Memory B cell (primary cell): ENCODE data around the gene DPP4.
"Not testable (repeated sequence)": the region's sequence is repeated elsewhere in the genome, so short reads cannot be mapped to it uniquely, and the experiment has no call there.

ENCODE experiments used
- ATAC-seq: fragments of 150-1000 bp; cut with Tn5 transposase; 2 replicates; pipeline ENCODE4 v1.10.0; 2021; ENCODE audit warnings: low read depth, mild to moderate bottlenecking, moderate library complexity
- DNase-seq, 2 donors: peaks; one replicate each; pipeline ENCODE4 v3.0.0; 2022; ENCODE audit warnings: low spot score in 2 of 2
- H3K27ac Mint-ChIP-seq: one replicate; pipeline ENCODE4 v1.8.0; 2022; ENCODE audit warnings: mild to moderate bottlenecking, moderate library complexity, mixed read lengths
- H3K27me3 Mint-ChIP-seq: one replicate; pipeline ENCODE4 v1.8.0; 2022; ENCODE audit warnings: mixed read lengths
- H3K36me3 Mint-ChIP-seq: one replicate; pipeline ENCODE4 v1.8.0; 2022; ENCODE audit warnings: mild to moderate bottlenecking, mixed read lengths
- H3K4me1 Mint-ChIP-seq: one replicate; pipeline ENCODE4 v1.8.0; 2022; ENCODE audit warnings: mixed read lengths
- H3K4me3 Mint-ChIP-seq: one replicate; pipeline ENCODE4 v1.8.0; 2022; ENCODE audit warnings: mild to moderate bottlenecking, moderate library complexity, mixed read lengths
- H3K9me3 Mint-ChIP-seq: one replicate; pipeline ENCODE4 v1.8.0; 2022; ENCODE audit warnings: mixed read lengths

Gene DPP4

DNA sequence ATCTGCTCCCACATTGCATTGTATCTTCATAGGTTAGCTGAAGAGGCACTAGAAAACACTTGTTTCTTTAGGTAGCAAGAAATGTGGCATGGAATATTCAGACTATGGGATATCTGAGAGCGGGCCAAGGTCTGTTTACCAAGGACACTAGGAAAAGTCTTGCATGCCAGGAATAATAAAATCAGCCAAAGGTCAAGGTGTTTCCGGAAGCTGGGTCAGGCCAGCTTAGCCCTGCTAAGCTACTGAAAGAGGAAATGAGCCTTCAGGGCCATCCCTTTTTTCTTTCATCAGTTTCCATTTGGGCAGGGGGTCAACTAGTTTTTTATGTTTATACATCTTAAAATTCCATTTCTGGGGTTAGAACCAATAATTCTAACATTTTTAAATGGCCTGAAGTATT is 101.1 kb downstream of the DPP4 start:
- no peak for ATAC-seq
- Mint-ChIP-seq H3K27me3 (peaks cover 6% of the 10 kb centered on the region), H3K27ac (no peak overlapping the region), H3K36me3 (no peaks in the 10 kb centered on the region), H3K9me3 (no peaks in the 10 kb centered on the region), H3K4me1 (no peaks in the 10 kb centered on the region), H3K4me3 (no peak overlapping the region)
- DNase-seq, result no peak

GRCh38 chr2:161972232-161972631 is 101.8 kb downstream of the DPP4 start:
- Mint-ChIP-seq H3K4me1 (no peaks in the 10 kb centered on the region), H3K27ac (no peak overlapping the region), H3K27me3 (peaks cover 5% of the 10 kb centered on the region), H3K9me3 (no peaks in the 10 kb centered on the region), H3K4me3 (no peak overlapping the region), H3K36me3 (no peaks in the 10 kb centered on the region)
- no peak for ATAC-seq
- no peak for DNase-seq

DNA sequence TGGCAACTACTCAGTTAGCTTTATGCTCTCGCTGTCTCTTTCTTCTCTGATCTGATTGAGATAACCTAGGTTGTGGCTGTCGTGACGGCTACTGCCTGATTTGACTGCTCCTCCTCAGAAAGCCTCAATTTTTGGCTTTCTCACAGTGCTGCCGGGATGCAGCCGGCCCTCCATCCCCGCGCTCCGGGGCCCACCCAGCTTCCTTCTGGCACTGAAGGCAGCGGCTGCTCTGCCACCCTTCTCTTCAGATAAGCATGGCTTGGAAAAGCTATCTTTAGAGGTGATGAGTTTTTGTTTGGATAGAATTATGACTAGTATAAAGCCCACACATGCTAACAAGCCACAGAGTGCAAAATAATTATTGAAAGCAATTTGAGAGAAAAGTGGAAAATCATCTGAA is 102.5 kb downstream of the DPP4 start:
- Mint-ChIP-seq H3K27me3 (peaks cover 4% of the 10 kb centered on the region), H3K4me3 (no peak overlapping the region), H3K27ac (no peak overlapping the region), H3K4me1 (no peaks in the 10 kb centered on the region), H3K36me3 (no peaks in the 10 kb centered on the region), H3K9me3 (no peaks in the 10 kb centered on the region)
- no peak for ATAC-seq
- DNase-seq, result no peak

DNA sequence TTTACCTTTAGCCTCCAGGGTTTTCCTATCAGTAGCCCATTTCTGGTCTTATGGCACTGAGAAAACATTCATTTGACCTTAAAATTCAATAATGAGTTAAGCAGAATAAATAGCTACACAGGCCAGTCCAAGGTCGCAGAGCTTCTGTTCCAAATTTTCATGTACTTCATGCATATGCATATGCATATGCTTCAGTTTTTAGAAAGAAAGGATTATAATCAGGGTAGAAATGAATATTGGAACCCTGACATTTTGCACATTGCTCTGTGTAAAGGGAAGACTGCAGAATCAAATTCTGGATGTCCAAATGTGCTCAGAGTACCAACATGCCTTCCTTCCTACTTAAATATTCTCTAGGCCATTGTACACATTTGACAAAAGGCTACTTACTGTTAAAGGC is 104.9 kb downstream of the DPP4 start:
- Mint-ChIP-seq H3K27me3 (peaks cover 2% of the 10 kb centered on the region), H3K27ac (no peak overlapping the region), H3K4me3 (no peak overlapping the region), H3K36me3 (no peaks in the 10 kb centered on the region), H3K9me3 (no peaks in the 10 kb centered on the region), H3K4me1 (no peaks in the 10 kb centered on the region)
- DNase-seq, result no peak
- ATAC-seq, result no peak

GRCh38 chr2:161965994-161966393 is 108.0 kb downstream of the DPP4 start:
- ATAC-seq (no peak), DNase-seq (no peak)
- Mint-ChIP-seq H3K4me1 (no peaks in the 10 kb centered on the region), H3K27me3 (no peaks in the 10 kb centered on the region), H3K36me3 (no peaks in the 10 kb centered on the region), H3K9me3 (no peaks in the 10 kb centered on the region), H3K4me3 (no peak overlapping the region), H3K27ac (no peak overlapping the region)

DNA sequence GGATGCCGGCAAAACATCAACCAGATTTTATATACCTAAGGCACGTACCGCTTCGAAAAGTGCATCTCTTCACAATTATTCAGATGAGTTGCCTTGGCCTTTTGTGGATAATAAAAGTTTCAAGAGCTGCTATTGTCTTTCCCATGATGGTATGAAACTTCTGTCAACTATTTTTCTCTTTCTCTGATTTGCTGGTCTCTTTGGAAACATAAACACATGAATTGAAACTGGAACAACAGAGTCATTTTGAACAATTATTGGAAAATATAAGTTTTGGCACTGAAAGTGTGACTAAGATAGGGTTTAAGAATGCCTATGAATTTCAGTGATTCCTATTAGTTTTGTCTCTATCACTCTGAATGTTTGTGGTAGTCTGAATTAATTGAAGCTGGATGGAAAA is 109.9 kb downstream of the DPP4 start:
- H3K4me1 Mint-ChIP-seq, result no peaks in the 10 kb centered on the region
- H3K9me3 Mint-ChIP-seq, result no peaks in the 10 kb centered on the region
- ATAC-seq (no peak), DNase-seq (no peak)
- no peak overlapping the region for H3K27ac Mint-ChIP-seq
- H3K4me3 Mint-ChIP-seq, result no peak overlapping the region
- no peaks in the 10 kb centered on the region for H3K36me3 Mint-ChIP-seq
- no peaks in the 10 kb centered on the region for H3K27me3 Mint-ChIP-seq

DNA sequence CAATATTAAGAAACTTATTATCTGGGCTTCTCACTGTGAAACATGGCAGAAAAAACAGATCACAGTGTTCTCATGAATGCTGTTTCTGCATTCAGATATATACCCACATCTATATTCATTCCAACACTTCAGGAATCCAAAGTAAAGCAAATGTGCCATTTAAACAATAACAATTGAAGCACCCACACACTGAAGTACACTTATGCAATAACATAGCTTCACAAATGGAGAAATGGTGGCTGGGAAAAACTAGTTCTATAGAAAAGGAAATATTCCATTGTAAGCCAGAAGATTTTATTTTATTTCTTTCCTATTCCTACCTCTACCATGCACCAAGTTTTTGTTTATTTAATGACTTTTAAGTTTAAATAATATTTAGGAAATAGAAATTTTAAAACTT is 111.9 kb downstream of the DPP4 start:
- ATAC-seq (no peak), DNase-seq (no peak)
- Mint-ChIP-seq H3K9me3 (no peaks in the 10 kb centered on the region), H3K27ac (no peak overlapping the region), H3K4me3 (no peak overlapping the region), H3K4me1 (no peaks in the 10 kb centered on the region), H3K36me3 (no peaks in the 10 kb centered on the region), H3K27me3 (no peaks in the 10 kb centered on the region)

DNA sequence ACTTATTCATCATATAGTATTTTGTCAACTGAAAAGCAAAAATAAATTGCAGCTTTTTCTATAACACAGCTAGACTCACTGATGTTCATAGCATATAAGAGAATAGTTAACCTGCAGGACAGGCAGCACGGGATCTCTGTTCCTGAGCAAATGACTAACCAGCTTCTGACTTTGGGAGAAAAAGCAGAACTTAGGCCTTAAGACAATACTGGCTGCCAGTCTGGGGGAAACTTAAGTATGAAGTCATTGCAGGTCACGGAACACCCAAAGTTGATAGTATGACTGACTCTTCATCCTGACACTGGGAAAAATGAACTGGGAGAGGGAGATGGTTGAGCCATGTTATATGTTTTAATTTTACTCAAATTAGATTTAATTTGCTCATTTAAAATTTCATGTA is 113.0 kb downstream of the DPP4 start:
- no peaks in the 10 kb centered on the region for H3K27me3 Mint-ChIP-seq
- H3K4me3 Mint-ChIP-seq, result no peak overlapping the region
- no peaks in the 10 kb centered on the region for H3K9me3 Mint-ChIP-seq
- DNase-seq (no peak), ATAC-seq (no peak)
- no peaks in the 10 kb centered on the region for H3K4me1 Mint-ChIP-seq
- no peak overlapping the region for H3K27ac Mint-ChIP-seq
- no peaks in the 10 kb centered on the region for H3K36me3 Mint-ChIP-seq

DNA sequence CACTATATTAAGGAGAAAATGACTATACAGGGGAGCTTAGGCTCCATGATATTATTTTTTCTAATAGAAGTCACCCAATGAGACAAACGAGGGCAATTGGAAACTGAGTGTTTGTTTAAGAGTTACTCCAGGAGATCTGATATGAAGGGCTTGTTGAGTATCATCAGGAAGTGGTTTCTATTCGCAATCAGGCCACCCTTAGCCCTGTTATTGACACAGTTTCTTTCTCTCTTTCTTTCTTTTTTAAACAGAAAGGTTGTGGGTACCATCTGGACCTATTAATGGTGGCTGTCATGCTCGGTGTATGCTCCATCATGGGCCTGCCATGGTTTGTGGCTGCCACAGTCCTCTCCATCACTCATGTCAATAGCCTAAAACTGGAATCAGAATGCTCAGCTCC is 117.3 kb downstream of the DPP4 start:
- ATAC-seq (no peak), DNase-seq (no peak)
- Mint-ChIP-seq H3K4me1 (no peaks in the 10 kb centered on the region), H3K27me3 (no peaks in the 10 kb centered on the region), H3K4me3 (no peak overlapping the region), H3K36me3 (no peaks in the 10 kb centered on the region), H3K9me3 (no peaks in the 10 kb centered on the region), H3K27ac (no peak overlapping the region)

DNA sequence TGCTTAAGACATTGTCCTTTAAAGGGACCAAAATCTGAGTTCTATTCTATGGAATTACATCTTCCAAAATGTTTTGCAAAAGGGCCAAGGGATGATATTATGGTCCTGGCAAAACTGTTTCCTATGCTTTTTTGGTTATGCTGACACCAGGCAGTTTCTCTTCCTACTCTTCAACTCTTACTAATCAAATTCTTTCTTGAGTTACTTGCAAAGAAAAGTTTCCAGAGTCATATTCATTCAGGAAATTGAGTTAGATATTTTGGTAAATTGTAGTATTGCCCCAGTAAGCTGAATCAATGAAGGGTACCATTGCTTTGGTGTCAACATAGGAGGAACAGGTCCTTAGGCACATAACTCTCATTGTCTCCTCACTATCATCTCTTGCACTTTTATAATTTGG is 118.8 kb downstream of the DPP4 start:
- no peak for ATAC-seq
- Mint-ChIP-seq H3K27ac (no peak overlapping the region), H3K27me3 (no peaks in the 10 kb centered on the region), H3K36me3 (no peaks in the 10 kb centered on the region), H3K9me3 (no peaks in the 10 kb centered on the region), H3K4me1 (no peaks in the 10 kb centered on the region), H3K4me3 (no peak overlapping the region)
- DNase-seq, result no peak

DNA sequence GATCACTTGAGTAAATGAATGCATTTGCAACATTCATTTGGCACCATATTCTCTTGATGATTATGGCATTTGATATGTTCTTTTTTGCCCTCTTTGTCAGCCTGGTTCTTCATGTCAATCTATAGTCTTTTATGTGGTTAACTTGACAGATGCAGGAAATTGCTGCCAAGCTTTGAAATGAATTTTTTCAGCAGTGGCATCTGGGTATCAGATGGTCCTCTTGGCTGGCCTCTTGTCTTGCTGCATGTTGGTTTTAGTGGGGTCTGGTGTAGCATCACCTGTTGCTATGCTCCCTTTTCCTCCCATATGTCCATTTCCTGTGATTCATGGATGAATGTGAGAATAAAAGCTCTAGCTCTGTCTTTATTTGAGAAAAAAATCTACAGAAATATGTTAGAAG is 119.9 kb downstream of the DPP4 start:
- ATAC-seq (no peak), DNase-seq (no peak)
- Mint-ChIP-seq H3K9me3 (no peaks in the 10 kb centered on the region), H3K4me3 (no peak overlapping the region), H3K27me3 (no peaks in the 10 kb centered on the region), H3K36me3 (no peaks in the 10 kb centered on the region), H3K4me1 (no peaks in the 10 kb centered on the region), H3K27ac (no peak overlapping the region)

DNA sequence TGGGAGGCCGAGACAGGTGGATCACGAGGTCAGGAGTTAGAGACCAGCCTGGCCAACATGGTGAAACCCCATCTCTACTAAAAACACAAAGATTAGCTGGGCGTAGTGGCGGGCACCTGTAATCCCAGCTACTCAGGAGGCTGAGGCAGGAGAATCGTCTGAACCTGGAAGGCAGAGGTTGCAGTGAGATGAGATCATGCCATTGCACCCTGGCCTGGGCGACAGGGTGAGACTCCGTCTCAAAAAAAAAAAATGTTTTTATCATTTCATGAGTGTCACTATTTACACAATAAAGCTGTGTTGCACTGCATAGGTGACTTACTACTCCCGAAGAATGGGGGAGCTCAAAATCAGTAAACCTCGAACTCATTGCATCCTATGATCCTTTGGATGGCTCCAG is 120.6 kb downstream of the DPP4 start:
- H3K4me1 Mint-ChIP-seq, DNase-seq, H3K27ac Mint-ChIP-seq: not testable (repeated sequence)

DNA sequence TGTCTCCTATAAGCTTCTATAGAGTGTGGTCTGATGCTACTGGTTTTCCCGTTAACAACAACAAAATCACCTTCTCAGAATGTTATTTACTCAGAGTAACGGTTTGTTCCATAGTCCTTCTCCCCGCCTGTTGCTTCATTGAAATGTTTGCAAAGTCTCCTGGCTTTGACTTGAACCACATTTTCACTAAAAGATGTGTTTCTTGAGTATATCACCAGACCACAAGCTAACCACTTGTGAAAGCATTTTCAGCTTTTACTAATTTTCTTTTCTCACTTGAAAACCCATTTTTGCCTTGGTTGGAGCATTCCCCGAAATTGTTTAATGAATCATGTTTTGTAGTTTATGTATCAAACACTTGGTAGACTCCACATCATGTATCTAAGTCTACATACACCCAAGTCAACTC is 121.2 kb downstream of the DPP4 start:
- H3K27ac Mint-ChIP-seq, result no peak overlapping the region
- no peak for ATAC-seq
- H3K9me3 Mint-ChIP-seq, result no peaks in the 10 kb centered on the region
- no peaks in the 10 kb centered on the region for H3K36me3 Mint-ChIP-seq
- H3K4me1 Mint-ChIP-seq, result no peaks in the 10 kb centered on the region
- DNase-seq, result no peak
- no peak overlapping the region for H3K4me3 Mint-ChIP-seq
- no peaks in the 10 kb centered on the region for H3K27me3 Mint-ChIP-seq

More for the DNA sequence above, 120.6 kb downstream of the DPP4 start:
- not testable (repeated sequence) for ATAC-seq, H3K36me3 Mint-ChIP-seq, H3K27me3 Mint-ChIP-seq, H3K4me3 Mint-ChIP-seq, H3K9me3 Mint-ChIP-seq

DNA sequence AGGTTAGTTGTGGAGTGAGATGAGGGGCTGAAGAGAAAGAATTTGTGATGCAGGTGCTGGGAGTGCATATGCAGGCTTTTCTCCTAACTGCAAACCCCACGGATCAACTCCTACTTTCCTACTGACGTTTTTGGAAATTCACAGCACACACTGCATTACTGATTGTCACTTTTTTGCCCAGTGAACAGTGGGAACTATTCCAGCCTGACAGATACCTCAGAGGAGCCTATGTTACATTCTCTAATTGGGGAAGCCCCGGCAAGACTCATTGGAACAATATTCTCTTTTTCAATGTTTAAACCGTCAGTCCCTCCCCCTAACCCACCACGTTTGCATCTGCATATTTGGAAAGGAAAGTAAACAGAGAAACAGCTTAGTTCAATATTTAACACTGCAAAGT is 126.2 kb downstream of the DPP4 start:
- Mint-ChIP-seq H3K27ac (no peak overlapping the region), H3K4me3 (no peak overlapping the region)
- no peak for ATAC-seq

GRCh38 chr2:161947406-161947805 is 126.6 kb downstream of the DPP4 start:
- Mint-ChIP-seq H3K27me3 (no peaks in the 10 kb centered on the region), H3K27ac (no peak overlapping the region), H3K4me3 (no peak overlapping the region), H3K4me1 (no peaks in the 10 kb centered on the region), H3K9me3 (no peaks in the 10 kb centered on the region), H3K36me3 (no peaks in the 10 kb centered on the region)
- ATAC-seq (no peak), DNase-seq (no peak)

More for the DNA sequence above, 126.2 kb downstream of the DPP4 start:
- no peaks in the 10 kb centered on the region for H3K4me1 Mint-ChIP-seq
- no peaks in the 10 kb centered on the region for H3K27me3 Mint-ChIP-seq
- H3K36me3 Mint-ChIP-seq, result no peaks in the 10 kb centered on the region
- H3K9me3 Mint-ChIP-seq, result no peaks in the 10 kb centered on the region
- no peak for DNase-seq
